MG63 (cell line): ENCODE data around the gene CRAMP1. TPM values are rescaled to one million over a fixed set of nuclear protein-coding genes. Genes with fewer than 3 reads are reported as not detected.

Experiments used
- DNase-seq: peaks from one replicate; pipeline ENCODE4 v3.0.0-alpha.2; 2020
- H3K27me3 ChIP-seq: fragments of 250-450 bp; sonication (Bioruptor Pico); 2 replicates; pipeline ENCODE4 v1.5.1; 2020; ENCODE audit warnings: mild to moderate bottlenecking, moderate library complexity
- H3K36me3 ChIP-seq: fragments of 250-450 bp; sonication (Bioruptor Pico); 2 replicates; pipeline ENCODE4 v1.5.1; 2020; ENCODE audit warnings: mild to moderate bottlenecking, moderate library complexity
- H3K4me3 ChIP-seq: fragments of 250-450 bp; sonication (Bioruptor Pico); 2 replicates; pipeline ENCODE4 v1.5.1; 2020; ENCODE audit warnings: mild to moderate bottlenecking, moderate library complexity
- H3K9me3 ChIP-seq: fragments of 250-450 bp; sonication (Bioruptor Pico); 2 replicates; pipeline ENCODE4 v1.5.1; 2020; ENCODE audit warnings: mild to moderate bottlenecking, moderate library complexity
- total RNA-seq: library from RNA; depleted of rRNA; stranded (reverse); fragments of >200 nt; shearing (Covaris generic); gene quantifications from 2 replicates; pipeline ENCODE4 v1.2.3, GENCODE V29; 2014; ENCODE audit warnings: low replicate concordance; rRNA removed

Gene CRAMP1
- total RNA-seq, 1 experiment from 2014 or later, result 3.8 TPM

GRCh38 chr16:1726661-1727502, 114.7 kb downstream of the CRAMP1 start:
- Histone ChIP-seq H3K4me3 (no peak overlapping the region), H3K9me3 (no peaks in the 10 kb centered on the region), H3K27me3 (no peaks in the 10 kb centered on the region), H3K36me3 (peaks cover 47% of the 10 kb centered on the region)
- DNase-seq, result no peak

Other genes with a start within 250 kb of the CRAMP1 start
- gene UNKL, start 197.7 kb upstream of the CRAMP1 start, total RNA-seq, result 10.5 and 16.2 TPM in 2 replicates
- gene UQCC4, start 191.6 kb upstream of the CRAMP1 start, total RNA-seq, result 28.1 and 52.9 TPM in 2 replicates
- gene PERCC1, start 181.3 kb upstream of the CRAMP1 start, total RNA-seq, result not detected in 2 replicates
- 2.9 and 5.6 TPM in 2 replicates for gene CCDC154, start 167.8 kb upstream of the CRAMP1 start, total RNA-seq
- gene CLCN7, start 137.3 kb upstream of the CRAMP1 start, total RNA-seq, result 32.7 and 115 TPM in 2 replicates
- not detected in 2 replicates for gene PTX4, start 123.4 kb upstream of the CRAMP1 start, total RNA-seq
- gene TELO2, start 119.0 kb upstream of the CRAMP1 start, total RNA-seq, result 21.2 and 48.7 TPM in 2 replicates
- gene TMEM204, start 78.7 kb upstream of the CRAMP1 start, total RNA-seq, result 1.7 TPM in 1 of 2 replicates, not detected in the other
- gene IFT140, start 288 bp upstream of the CRAMP1 start, total RNA-seq, result 25.7 and 27.8 TPM in 2 replicates
- gene JPT2, start 65.9 kb downstream of the CRAMP1 start, total RNA-seq, result 94.3 and 129 TPM in 2 replicates
- gene MAPK8IP3, start 93.8 kb downstream of the CRAMP1 start, total RNA-seq, result 13.4 and 31.1 TPM in 2 replicates
- gene NME3, start 159.2 kb downstream of the CRAMP1 start, total RNA-seq, result 0.46 TPM in 1 of 2 replicates, not detected in the other
- 3.3 and 6.6 TPM in 2 replicates for gene EME2, start 160.4 kb downstream of the CRAMP1 start, total RNA-seq
- 225 and 308 TPM in 2 replicates for gene MRPS34, start 160.8 kb downstream of the CRAMP1 start, total RNA-seq
- gene SPSB3, start 170.2 kb downstream of the CRAMP1 start, total RNA-seq, result 34.3 and 40.3 TPM in 2 replicates
- gene NUBP2, start 170.6 kb downstream of the CRAMP1 start, total RNA-seq, result 156 and 163 TPM in 2 replicates
- not detected in 2 replicates for gene IGFALS, start 181.3 kb downstream of the CRAMP1 start, total RNA-seq
- gene HAGH, start 214.5 kb downstream of the CRAMP1 start, total RNA-seq, result 120 and 186 TPM in 2 replicates
- 33.4 and 35.4 TPM in 2 replicates for gene FAHD1, start 214.8 kb downstream of the CRAMP1 start, total RNA-seq